HG03280 (cell line): ENCODE results near the gene CAMKV.
A peak's percentile ranks its signal among the peaks of the same experiment; 100 is the strongest.
"Not testable (repeated sequence)": the region's sequence is repeated elsewhere in the genome, so short reads cannot be mapped to it uniquely, and the experiment has no call there.

ENCODE experiments used
- ATAC-seq: cut with Tn5 transposase; IDR thresholded peaks from one replicate; pipeline ENCODE4 v1.9.1; 2021; ENCODE audit warnings: mild to moderate bottlenecking, moderate library complexity; ENCODE audit not compliant: unreplicated experiment

CAMKV gene, protein sequence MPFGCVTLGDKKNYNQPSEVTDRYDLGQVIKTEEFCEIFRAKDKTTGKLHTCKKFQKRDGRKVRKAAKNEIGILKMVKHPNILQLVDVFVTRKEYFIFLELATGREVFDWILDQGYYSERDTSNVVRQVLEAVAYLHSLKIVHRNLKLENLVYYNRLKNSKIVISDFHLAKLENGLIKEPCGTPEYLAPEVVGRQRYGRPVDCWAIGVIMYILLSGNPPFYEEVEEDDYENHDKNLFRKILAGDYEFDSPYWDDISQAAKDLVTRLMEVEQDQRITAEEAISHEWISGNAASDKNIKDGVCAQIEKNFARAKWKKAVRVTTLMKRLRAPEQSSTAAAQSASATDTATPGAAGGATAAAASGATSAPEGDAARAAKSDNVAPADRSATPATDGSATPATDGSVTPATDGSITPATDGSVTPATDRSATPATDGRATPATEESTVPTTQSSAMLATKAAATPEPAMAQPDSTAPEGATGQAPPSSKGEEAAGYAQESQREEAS

GRCh38 chr3:49869525-49870126 lies at the start of gene CAMKV:
Gene CAMKV, minus strand, starts transcription at chr3:49869906. Its CDS starts 7,518 bp downstream, at chr3:49862388.
- no peak for ATAC-seq

GRCh38 chr3:49917806-49918590 lies 48.3 kb upstream of the CAMKV start:
- ATAC-seq = not testable (repeated sequence)

GRCh38 chr3:49916686-49917085 lies 47.0 kb upstream of the CAMKV start:
- ATAC-seq = no peak

DNA sequence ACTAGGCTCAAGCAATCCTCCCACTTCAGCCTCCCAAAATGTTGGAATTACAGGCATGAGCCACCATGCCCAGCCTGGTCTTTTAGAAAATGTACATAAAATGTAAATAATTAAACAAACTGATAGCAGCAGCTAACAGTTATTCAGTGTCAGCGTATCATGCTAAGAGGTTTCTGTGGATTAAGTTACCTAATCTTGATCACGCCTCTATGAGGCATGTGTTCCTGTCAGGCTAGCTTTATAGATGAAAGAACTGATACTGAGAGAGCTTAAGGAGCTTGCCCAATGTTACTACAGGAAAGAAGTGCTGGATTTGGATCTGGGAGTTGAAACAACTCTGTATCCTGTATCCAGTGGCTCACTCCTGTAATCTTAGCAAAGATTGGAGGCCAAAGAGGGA lies 45.2 kb upstream of the CAMKV start:
- ATAC-seq = no peak

- ATAC-seq = no peak
Observed at GRCh38 chr3:49912881-49913281, 43.2 kb upstream of the CAMKV start.

DNA sequence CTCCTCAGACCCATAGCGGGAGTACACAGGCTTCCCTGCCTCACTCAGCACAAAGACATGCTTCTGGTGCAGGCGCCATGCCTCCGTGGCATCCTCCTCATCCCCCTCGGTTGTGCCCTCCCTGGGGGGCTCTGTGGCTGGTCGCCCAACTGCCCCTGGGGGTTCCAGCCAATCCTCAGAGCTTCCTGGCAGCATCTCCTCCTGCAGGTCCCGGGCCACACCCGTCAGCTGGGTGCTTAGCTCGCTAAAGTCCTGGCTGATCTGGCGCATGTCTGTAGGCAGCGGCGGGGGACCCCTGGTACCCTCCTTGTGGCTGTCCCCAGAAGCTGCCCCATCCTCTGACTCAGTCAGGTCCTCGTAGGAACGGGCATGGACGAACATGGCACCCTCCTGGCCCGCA lies 41.9 kb upstream of the CAMKV start:
- ATAC-seq = no peak

- no peak for ATAC-seq
Observed at GRCh38 chr3:49911124-49911420, 41.4 kb upstream of the CAMKV start.

DNA sequence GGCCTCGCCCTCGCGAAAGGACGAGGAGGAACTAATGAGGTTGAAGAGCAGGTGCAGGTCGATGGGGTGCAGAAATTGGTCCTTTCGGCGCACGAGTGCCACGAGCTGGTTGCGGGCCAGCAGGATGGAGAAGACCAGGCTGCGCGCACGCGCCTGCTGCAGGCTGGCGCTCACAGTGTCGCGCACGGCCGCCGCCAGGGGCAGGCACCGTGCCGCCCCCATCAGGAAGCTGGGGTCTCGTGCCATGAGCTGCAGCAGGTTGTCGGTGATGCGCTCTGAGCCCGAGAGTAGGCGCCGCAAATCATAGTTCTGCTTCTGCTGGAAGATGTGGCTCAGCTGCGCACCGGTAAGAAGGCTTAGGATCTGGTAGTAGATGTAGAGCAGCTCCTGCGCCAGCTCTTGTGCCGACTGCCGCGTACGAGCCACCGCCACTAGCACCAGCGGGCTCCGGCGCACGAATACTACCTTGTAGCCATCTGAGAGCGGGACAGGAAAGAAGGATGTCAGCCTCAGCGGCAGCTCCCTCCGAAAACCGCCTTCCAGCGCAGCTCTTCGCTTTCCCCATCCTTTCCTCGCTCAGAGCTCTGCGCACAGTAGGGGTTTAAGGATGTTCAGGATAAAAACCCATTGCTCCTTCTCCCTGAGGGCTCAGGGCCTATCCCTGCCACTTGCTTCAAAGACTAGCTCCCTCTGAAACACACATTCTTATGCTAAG lies 40.9 kb upstream of the CAMKV start:
- no peak for ATAC-seq

DNA sequence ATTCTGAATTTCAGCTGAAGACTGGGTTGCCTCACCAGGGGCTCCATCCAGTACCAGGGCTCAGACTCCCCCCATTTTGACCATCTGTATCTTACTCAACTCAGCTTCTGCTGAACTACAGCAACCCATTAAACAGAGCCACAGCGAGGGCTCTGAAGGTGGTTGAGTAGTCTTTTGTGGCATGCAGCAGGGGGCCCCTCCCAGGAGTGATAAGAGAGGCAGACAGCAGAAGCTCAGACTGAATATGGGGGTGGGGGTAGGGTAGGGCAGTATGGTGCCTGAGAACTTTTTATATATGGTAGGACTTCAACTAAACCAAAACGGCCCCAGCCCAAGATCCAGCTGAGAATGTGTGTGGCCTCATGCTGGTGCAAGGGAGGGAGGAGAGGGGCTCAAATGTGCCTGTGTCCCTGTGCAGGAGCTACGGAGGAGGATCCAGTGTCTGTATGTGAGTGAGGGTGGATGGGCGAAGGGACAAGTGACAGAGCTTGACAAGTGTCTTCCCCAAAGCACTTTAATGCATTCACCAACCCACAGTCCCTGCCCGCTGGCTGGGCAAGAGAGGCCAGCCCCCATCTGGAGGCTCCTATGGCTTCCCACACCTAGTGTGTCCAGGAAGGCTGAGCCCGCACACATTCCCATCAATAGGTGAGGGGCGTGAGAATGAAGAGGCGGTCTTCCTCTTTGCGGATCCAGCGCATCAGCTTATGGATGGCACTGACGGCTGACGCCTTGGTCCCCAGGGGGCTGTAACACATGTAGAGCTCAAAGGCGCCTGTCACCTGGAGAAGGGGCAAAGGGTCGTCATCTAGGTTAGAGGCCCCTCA lies 38.9 kb upstream of the CAMKV start:
- ATAC-seq = no peak

- ATAC-seq = no peak
Observed at GRCh38 chr3:49906073-49906743, 36.5 kb upstream of the CAMKV start.

- not testable (repeated sequence) for ATAC-seq
Observed at GRCh38 chr3:49904448-49904847, 34.7 kb upstream of the CAMKV start.

- peak; percentile 62 for ATAC-seq
Observed at GRCh38 chr3:49903451-49904424, 34.0 kb upstream of the CAMKV start, which contains the start of gene MST1R. Gene MST1R, minus strand, starts transcription at chr3:49903873. Its CDS starts 264 bp downstream, at chr3:49903609.

DNA sequence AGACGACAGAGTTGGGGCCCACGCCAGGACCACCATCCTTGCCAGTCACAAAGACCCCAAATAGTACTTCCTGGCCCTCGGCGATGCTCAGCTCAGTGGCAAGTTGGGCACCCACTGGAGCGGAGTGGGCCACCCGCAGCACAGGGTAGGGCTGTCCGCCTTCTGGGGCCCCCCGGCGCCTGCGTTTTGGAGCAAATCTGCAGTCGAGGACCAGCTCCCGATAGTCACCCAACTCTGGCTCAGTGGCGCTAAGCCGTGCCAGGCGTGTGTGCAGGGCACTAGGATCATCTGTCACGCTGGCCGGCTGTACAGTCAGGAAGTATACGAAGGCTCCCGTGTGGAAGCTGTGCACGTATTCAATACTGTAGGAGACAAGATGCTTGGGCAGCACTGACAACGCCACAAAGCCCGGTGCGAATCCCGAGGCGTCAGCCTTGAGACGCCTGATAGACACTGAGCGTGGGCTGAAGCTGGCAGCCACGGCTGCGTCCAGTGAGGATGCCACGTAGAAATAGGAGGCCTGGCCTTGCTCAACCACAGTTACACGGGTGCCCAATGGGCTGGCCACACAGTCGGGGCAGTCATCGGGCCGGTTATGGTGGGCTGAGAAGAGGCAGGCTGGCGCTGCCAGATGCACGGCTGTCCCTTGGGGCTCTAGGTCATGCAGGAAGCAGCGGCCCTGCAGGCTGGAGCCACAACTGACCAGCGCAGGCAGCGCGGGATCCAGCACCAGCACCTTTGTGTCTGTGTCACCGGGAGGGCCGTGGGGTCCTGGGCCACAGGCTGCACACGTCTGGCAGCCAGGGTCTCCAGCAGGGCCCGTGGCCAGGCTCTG lies 33.0 kb upstream of the CAMKV start:
- ATAC-seq = no peak

DNA sequence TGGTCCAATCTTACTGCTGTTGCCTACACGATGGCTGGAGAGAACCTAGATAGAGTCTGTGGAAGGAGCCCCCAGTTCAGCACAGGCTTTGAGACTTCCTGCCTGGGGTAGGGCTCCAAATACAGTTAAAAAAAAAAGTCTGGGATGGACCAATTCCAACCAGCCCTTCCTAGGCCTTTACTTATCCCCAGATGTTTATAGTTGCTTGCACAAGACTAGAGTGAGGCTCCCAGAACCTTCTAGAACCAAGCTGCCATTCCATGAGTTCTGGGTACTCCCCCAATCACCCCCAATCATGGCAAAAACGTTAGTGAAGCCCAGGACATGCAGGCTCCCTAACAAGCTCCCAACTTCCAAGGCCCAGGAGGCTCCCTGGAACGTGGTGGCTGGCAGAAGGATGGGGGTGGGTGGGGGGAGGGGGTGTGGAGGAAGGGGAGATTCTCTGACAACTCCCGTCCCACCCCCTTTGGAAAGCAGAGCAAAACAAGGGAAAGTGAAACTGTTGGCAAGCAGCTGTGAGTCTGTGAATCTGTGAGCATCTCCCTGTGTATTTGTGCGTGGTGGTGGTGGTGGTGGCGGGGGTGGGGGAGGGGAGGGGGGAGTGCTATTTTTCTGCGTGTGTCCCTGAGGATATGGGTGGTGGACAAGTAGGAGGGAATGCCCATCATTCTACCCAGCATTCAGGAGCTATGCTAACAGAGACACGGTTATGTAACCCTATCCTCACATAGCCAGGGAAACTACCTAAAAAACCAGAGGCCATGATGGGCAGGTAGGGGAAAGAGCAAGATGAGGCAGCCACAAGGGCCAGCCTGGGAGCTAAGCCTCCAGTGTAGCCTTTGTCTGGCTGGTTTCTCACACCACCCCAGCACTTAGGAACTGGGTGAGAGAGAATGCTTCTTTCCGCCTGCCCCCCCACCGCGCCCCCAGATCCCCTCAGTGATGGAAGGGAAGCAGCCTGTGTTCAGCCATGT lies 31.9 kb upstream of the CAMKV start:
- ATAC-seq = no peak

DNA sequence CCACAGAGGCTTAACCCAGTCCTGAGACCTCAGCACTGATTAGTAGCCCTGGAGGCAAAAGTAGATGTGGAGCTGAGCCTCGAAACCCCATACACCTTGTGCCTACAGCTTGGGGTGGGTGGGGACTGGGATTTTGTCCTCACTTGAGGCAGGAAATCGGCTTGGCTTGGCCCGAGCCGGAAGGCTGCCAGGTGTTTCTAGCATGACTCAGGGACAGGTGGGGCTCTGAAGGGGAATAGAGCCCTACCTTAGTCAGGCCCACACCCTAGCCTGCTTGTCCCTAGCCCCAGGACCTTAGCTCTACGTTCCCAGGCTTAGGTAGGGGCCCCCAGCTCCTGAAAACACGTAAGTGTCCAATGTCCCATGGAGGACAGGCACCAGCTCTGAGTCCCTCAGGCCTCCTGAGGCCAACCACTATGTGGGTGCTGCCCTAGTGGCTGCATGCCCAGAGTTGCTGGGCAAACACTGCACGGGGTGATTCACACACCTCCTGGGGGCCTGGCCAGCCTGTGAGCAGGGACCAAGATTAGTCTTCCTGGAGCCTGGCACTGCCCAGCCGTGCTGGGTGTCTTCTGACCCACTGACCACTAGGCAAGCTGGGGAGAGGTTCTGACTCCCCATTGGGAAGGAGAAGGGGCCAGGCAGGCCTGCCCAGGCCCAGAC lies 30.9 kb upstream of the CAMKV start:
- no peak for ATAC-seq

GRCh38 chr3:49899815-49900214 lies 30.1 kb upstream of the CAMKV start:
- no peak for ATAC-seq
